HL-60 (cell line): ENCODE results near the gene IL17RA.
A peak's percentile ranks its signal among the peaks of the same experiment; 100 is the strongest.

Source experiments
- DNase-seq, 2 experiments: peaks; one replicate each; pipeline ENCODE4 v3.0.0-alpha.2; 2010 to 2020; ENCODE audit warnings: low read depth in 1 of 2, low spot score in 1 of 2
- H3K27ac ChIP-seq: fragments of 250-450 bp; sonication (Bioruptor Pico); replicated peaks from 2 replicates; pipeline ENCODE4 v1.5.1; 2020; ENCODE audit warnings: mild to moderate bottlenecking, moderate library complexity
- H3K27me3 ChIP-seq: fragments of 250-450 bp; sonication (Bioruptor Pico); 2 replicates; pipeline ENCODE4 v1.5.1; 2021; ENCODE audit warnings: mild to moderate bottlenecking, moderate library complexity; ENCODE audit not compliant: insufficient read depth, poor library complexity, severe bottlenecking
- H3K4me3 ChIP-seq: replicated peaks from 2 replicates; pipeline ENCODE4 v1.5.1; 2011; ENCODE audit warnings: mild to moderate bottlenecking, control low read depth, low read length; ENCODE audit not compliant: insufficient read depth
- CTCF ChIP-seq: IDR thresholded peaks from one replicate; pipeline ENCODE4 v1.5.1; 2011; ENCODE audit warnings: low read length, control low read depth, inconsistent platforms; ENCODE audit not compliant: insufficient read depth
- GABPA ChIP-seq: IDR thresholded peaks from 2 replicates; pipeline ENCODE4 v1.6.1; 2012; ENCODE audit warnings: low read depth
- POLR2AphosphoS5 ChIP-seq: IDR thresholded peaks from 2 replicates; pipeline ENCODE4 v1.6.1; 2012; ENCODE audit warnings: low read depth
- REST ChIP-seq: IDR thresholded peaks from 2 replicates; pipeline ENCODE4 v1.6.1; 2012; ENCODE audit warnings: low read depth; ENCODE audit not compliant: insufficient replicate concordance
- SPI1 ChIP-seq: IDR thresholded peaks from 2 replicates; pipeline ENCODE4 v1.6.1; 2012; ENCODE audit warnings: low read depth, mild to moderate bottlenecking, borderline replicate concordance

The IL17RA gene

GRCh38 chr22:17121233-17122195 is 36.7 kb downstream of the IL17RA start, which contains the start of gene TMEM121B:
Gene TMEM121B, minus strand, starts transcription at chr22:17121360. Its CDS starts 233 bp downstream, at chr22:17121127.
- TF ChIP-seq REST = no peak
- no peak for TF ChIP-seq POLR2AphosphoS5
- TF ChIP-seq GABPA = no peak
- no peak for TF ChIP-seq SPI1
- peak; percentile 39 to 77 for DNase-seq
- Histone ChIP-seq H3K27me3 (peaks cover 6% of the 10 kb centered on the region), H3K27ac (no peak within 1 kb of the TSS), H3K4me3 (peak within 1 kb of the TSS; percentile 48)

- no peak for DNase-seq
- Histone ChIP-seq H3K4me3 (no peak overlapping the region), H3K27ac (no peak overlapping the region)
These were observed 45.4 kb downstream of the IL17RA start for GRCh38 chr22:17130199-17130598.

GRCh38 chr22:17131686-17132085 is 46.9 kb downstream of the IL17RA start:
- Histone ChIP-seq H3K27me3 (no peaks in the 10 kb centered on the region), H3K27ac (no peak overlapping the region), H3K4me3 (peak overlapping the region; percentile 25)
- DNase-seq = no peak
- TF ChIP-seq GABPA (no peak), REST (no peak), CTCF (no peak), SPI1 (no peak), POLR2AphosphoS5 (no peak)

More at GRCh38 chr22:17130199-17130598, 45.4 kb downstream of the IL17RA start:
- no peaks in the 10 kb centered on the region for H3K27me3 ChIP-seq
- TF ChIP-seq REST = no peak
- TF ChIP-seq GABPA = no peak
- TF ChIP-seq POLR2AphosphoS5 = no peak
- TF ChIP-seq CTCF = no peak
- no peak for TF ChIP-seq SPI1
